KOPT-K1 (cell line): ENCODE results near the gene PEDS1.
"Not testable (repeated sequence)": the region's sequence is repeated elsewhere in the genome, so short reads cannot be mapped to it uniquely, and the experiment has no call there.

Source experiments
- H3K27ac ChIP-seq: fragments of 200-600 bp; sonication (generic); 2 replicates; pipeline ENCODE4 v1.5.1; 2016; ENCODE audit warnings: antibody characterized with exemption, mild to moderate bottlenecking, low read depth, low read length; ENCODE audit not compliant: poor library complexity, severe bottlenecking
- H3K36me3 ChIP-seq: fragments of 200-600 bp; sonication (generic); 2 replicates; pipeline ENCODE4 v1.5.1; 2017; ENCODE audit warnings: antibody characterized with exemption, mild to moderate bottlenecking, low read length, moderate library complexity; ENCODE audit not compliant: insufficient read depth
- H3K9me3 ChIP-seq: fragments of 200-600 bp; sonication (generic); 2 replicates; pipeline ENCODE4 v1.5.1; 2017; ENCODE audit warnings: antibody characterized with exemption, low read length, mild to moderate bottlenecking; ENCODE audit not compliant: insufficient read depth, poor library complexity, severe bottlenecking

Gene PEDS1

GRCh38 chr20:50151034-50151743, 2.3 kb downstream of the PEDS1 start:
- H3K9me3 ChIP-seq: no peaks in the 10 kb centered on the region
- no peak overlapping the region for H3K27ac ChIP-seq
- peaks cover 36% of the 10 kb centered on the region; the same call in 1 of the 2 replicates for H3K36me3 ChIP-seq

- H3K27ac ChIP-seq: no peak overlapping the region
- peaks cover 36% of the 10 kb centered on the region; the same call in 1 of the 2 replicates for H3K36me3 ChIP-seq
Measured at GRCh38 chr20:50149481-50150254, 3.9 kb downstream of the PEDS1 start.

GRCh38 chr20:50146732-50147662, 6.5 kb downstream of the PEDS1 start:
- Histone ChIP-seq H3K36me3 (peaks cover 55% of the 10 kb centered on the region), H3K27ac (peak overlapping the region; percentile 88), H3K9me3 (no peaks in the 10 kb centered on the region)

More at GRCh38 chr20:50149481-50150254, 3.9 kb downstream of the PEDS1 start:
- H3K9me3 ChIP-seq: no peaks in the 10 kb centered on the region

GRCh38 chr20:50146214-50146613, 7.3 kb downstream of the PEDS1 start:
- H3K27ac ChIP-seq: peak overlapping the region; percentile 88
- H3K36me3 ChIP-seq: peaks cover 63% of the 10 kb centered on the region
- H3K9me3 ChIP-seq: no peaks in the 10 kb centered on the region

- Histone ChIP-seq H3K27ac (peak overlapping the region; percentile 88), H3K9me3 (no peaks in the 10 kb centered on the region), H3K36me3 (peaks cover 63% of the 10 kb centered on the region)
Measured at GRCh38 chr20:50145566-50145965, 8.0 kb downstream of the PEDS1 start.

GRCh38 chr20:50144362-50144761, 9.2 kb downstream of the PEDS1 start:
- peaks cover 65% of the 10 kb centered on the region for H3K36me3 ChIP-seq
- H3K9me3 ChIP-seq: no peaks in the 10 kb centered on the region
- no peak overlapping the region for H3K27ac ChIP-seq

GRCh38 chr20:50142812-50143211, 10.7 kb downstream of the PEDS1 start:
- Histone ChIP-seq H3K9me3 (no peaks in the 10 kb centered on the region), H3K36me3 (peaks cover 67% of the 10 kb centered on the region), H3K27ac (no peak overlapping the region)

GRCh38 chr20:50141811-50142561, 11.5 kb downstream of the PEDS1 start:
- Histone ChIP-seq H3K27ac (no peak overlapping the region), H3K9me3 (no peaks in the 10 kb centered on the region), H3K36me3 (peaks cover 69% of the 10 kb centered on the region)

GRCh38 chr20:50141018-50141675, 12.4 kb downstream of the PEDS1 start:
- Histone ChIP-seq H3K27ac (no peak overlapping the region), H3K36me3 (peaks cover 78% of the 10 kb centered on the region), H3K9me3 (no peaks in the 10 kb centered on the region)

GRCh38 chr20:50140339-50140859, 13.1 kb downstream of the PEDS1 start:
- Histone ChIP-seq H3K36me3 (peaks cover 84% of the 10 kb centered on the region), H3K9me3 (no peaks in the 10 kb centered on the region), H3K27ac (no peak overlapping the region)

GRCh38 chr20:50138479-50139393, 14.8 kb downstream of the PEDS1 start:
- Histone ChIP-seq H3K9me3 (no peaks in the 10 kb centered on the region), H3K27ac (no peak overlapping the region), H3K36me3 (peaks cover 94% of the 10 kb centered on the region)

GRCh38 chr20:50138120-50138478, 15.4 kb downstream of the PEDS1 start:
- Histone ChIP-seq H3K36me3 (peaks cover 97% of the 10 kb centered on the region), H3K9me3 (no peaks in the 10 kb centered on the region), H3K27ac (no peak overlapping the region)

- H3K27ac ChIP-seq: not testable (repeated sequence)
- peaks cover 97% of the 10 kb centered on the region for H3K36me3 ChIP-seq
Measured at GRCh38 chr20:50137702-50138101, 15.8 kb downstream of the PEDS1 start.

More at GRCh38 chr20:50137702-50138101, 15.8 kb downstream of the PEDS1 start:
- not testable (repeated sequence) for H3K9me3 ChIP-seq
